CD4-positive, alpha-beta T cell treated with Interferon alpha-2 for 1 hour (primary cell): ENCODE measurements around the gene TMEM239.
"Not testable (repeated sequence)": the region's sequence is repeated elsewhere in the genome, so short reads cannot be mapped to it uniquely, and the experiment has no call there.

Source experiments
- DNase-seq, 2 donors: peaks; one replicate each; pipeline ENCODE4 v3.0.0-alpha.2; 2020 to 2022

TMEM239 gene

GRCh38 chr20:2799688-2800520 lies 16.3 kb upstream of the TMEM239 start:
- peak in 1 of 2 donors; percentile 9 for DNase-seq

- peak in 1 of 2 donors; percentile 9 for DNase-seq
Measured at GRCh38 chr20:2800521-2801285, 15.5 kb upstream of the TMEM239 start, which contains the start of gene CPXM1. Gene CPXM1, minus strand, starts transcription at chr20:2800627. Its CDS starts 55 bp downstream, at chr20:2800572.

GRCh38 chr20:2801286-2801728 lies 14.9 kb upstream of the TMEM239 start:
- no peak for DNase-seq

- no peak for DNase-seq
Measured at GRCh38 chr20:2804041-2804828, 11.9 kb upstream of the TMEM239 start.

- no peak for DNase-seq
Measured at GRCh38 chr20:2804852-2805688, 11.1 kb upstream of the TMEM239 start.

GRCh38 chr20:2805689-2806350 lies 10.3 kb upstream of the TMEM239 start:
- no peak for DNase-seq

GRCh38 chr20:2806351-2806701 lies 9.8 kb upstream of the TMEM239 start:
- DNase-seq, result no peak

- DNase-seq, result no peak
Measured at GRCh38 chr20:2807019-2807418, 9.1 kb upstream of the TMEM239 start.

- DNase-seq, result not testable (repeated sequence)
Measured at GRCh38 chr20:2807929-2808328, 8.2 kb upstream of the TMEM239 start.

- no peak for DNase-seq
Measured at GRCh38 chr20:2809690-2810089, 6.5 kb upstream of the TMEM239 start.

- no peak for DNase-seq
Measured at GRCh38 chr20:2812189-2812588, 4.0 kb upstream of the TMEM239 start.

- DNase-seq, result no peak
Measured at GRCh38 chr20:2814076-2814475, 2.1 kb upstream of the TMEM239 start.

- DNase-seq, result no peak
Measured at GRCh38 chr20:2814587-2815051, 1.5 kb upstream of the TMEM239 start, which contains the start of gene C20orf141. Gene C20orf141, plus strand, starts transcription at chr20:2814987. Its CDS starts 198 bp downstream, at chr20:2815185.

GRCh38 chr20:2815242-2815900 lies 793 bp upstream of the TMEM239 start:
- no peak for DNase-seq

GRCh38 chr20:2816583-2817340 lies 598 bp downstream of the TMEM239 start:
- peak in 1 of 2 donors; percentile 21 for DNase-seq

- DNase-seq, result no peak
Measured at GRCh38 chr20:2817341-2817726, 1.2 kb downstream of the TMEM239 start.

- DNase-seq, result no peak
Measured at GRCh38 chr20:2817891-2818595, 1.9 kb downstream of the TMEM239 start.

- DNase-seq, result no peak
Measured at GRCh38 chr20:2820084-2820895, 4.1 kb downstream of the TMEM239 start.
